OCI-LY3 (cell line): ENCODE results near the gene KIAA0513.

Experiments
- EZH2phosphoT487 ChIP-seq: fragments of 200-600 bp; shearing (Covaris generic); IDR thresholded peaks from 2 replicates; pipeline ENCODE4 v1.6.1; 2018; ENCODE audit warnings: antibody characterized with exemption, mixed run types, low read depth
- TF ChIP-seq, protein P1 (sequence below): fragments of 200-600, 300-600 bp; sonication (generic); IDR thresholded peaks from 2 replicates; pipeline ENCODE4 v1.5.1; 2014; ENCODE audit warnings: antibody characterized with exemption, low read length, low read depth

DNA sequence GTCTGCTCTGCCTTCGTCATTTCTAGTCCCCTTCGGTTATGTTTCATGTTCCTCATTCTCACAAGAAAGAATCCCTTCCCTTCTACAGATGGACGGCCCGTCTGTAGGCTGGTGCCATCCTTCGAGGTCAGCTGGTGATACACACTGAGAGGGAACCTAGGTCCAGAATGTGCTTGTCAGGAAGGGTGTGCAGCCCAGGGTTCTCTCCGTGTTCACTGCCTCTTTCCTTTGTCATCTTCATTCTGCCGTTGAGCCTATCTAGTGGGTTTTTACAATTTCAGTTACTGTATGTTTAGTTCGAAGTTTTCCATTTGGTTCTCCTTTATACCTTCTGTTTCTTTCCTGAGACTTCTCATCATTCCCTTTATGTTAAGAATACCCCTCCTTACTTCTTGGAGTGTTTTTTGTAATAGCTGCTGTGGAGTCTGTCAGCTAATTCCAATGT is 18.9 kb downstream of the KIAA0513 start:
- TF ChIP-seq, protein P1, sequence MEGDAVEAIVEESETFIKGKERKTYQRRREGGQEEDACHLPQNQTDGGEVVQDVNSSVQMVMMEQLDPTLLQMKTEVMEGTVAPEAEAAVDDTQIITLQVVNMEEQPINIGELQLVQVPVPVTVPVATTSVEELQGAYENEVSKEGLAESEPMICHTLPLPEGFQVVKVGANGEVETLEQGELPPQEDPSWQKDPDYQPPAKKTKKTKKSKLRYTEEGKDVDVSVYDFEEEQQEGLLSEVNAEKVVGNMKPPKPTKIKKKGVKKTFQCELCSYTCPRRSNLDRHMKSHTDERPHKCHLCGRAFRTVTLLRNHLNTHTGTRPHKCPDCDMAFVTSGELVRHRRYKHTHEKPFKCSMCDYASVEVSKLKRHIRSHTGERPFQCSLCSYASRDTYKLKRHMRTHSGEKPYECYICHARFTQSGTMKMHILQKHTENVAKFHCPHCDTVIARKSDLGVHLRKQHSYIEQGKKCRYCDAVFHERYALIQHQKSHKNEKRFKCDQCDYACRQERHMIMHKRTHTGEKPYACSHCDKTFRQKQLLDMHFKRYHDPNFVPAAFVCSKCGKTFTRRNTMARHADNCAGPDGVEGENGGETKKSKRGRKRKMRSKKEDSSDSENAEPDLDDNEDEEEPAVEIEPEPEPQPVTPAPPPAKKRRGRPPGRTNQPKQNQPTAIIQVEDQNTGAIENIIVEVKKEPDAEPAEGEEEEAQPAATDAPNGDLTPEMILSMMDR: no peak
- no peak for TF ChIP-seq EZH2phosphoT487
